NCI-H2171 (cell line): ENCODE data around the gene C1QTNF9.
"Not testable (repeated sequence)": the region's sequence is repeated elsewhere in the genome, so short reads cannot be mapped to it uniquely, and the experiment has no call there.

Experiments used
- DNase-seq: peaks from one replicate; lab custom pipeline; 2025; lab: John Stamatoyannopoulos, UW

C1QTNF9 gene

DNA sequence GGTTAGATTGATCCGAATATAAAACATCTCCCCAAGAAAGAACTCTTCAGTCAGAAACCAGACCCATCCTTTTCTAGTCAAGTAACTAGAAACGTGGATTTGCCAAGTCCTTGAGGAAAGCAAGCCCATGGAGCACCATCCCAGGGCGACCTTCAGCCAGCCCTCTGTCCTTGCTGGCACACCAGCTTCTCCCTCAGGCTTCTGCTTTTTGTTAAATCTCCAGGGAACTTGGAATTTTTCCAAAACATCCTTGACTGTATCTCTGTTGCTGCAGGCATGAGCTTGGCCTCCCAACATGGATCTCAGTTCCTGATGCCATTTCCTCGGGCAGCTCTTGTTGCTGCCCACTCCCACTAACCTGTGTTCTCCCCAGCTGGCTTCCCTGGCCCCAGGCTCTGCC is 27.1 kb upstream of the C1QTNF9 start:
- no peak for DNase-seq

DNA sequence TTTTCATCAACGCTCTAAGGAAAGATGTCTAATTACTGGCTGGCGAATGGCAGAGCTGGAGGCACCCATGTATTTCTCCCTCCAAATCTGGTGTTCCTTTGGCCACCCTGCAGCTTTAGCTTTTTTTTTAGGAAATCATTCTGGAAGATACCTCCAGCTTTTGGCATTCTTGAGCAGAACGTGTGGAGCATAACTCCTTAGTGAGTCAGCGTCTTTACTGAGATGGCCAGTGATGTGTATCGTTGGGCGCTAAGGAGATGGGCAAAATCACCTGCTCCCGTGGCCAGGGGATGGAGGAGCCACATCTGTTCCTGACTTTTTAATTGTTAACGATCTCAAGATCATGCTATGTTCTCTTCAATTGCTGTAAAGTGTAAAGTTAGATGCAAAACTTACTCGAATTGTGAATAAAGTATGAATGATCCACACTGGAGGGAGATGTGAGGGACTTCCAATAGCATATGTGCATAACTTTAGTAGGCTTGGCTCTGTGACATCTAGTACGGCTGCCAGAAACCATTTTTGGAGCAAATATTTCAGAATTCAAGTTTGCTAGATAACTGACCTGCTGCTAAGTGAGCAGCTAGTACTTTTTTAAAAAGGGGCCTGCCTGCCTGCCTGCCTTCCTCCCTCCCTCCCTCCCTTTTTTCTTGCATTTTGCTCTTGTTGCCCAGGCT is 24.4 kb upstream of the C1QTNF9 start:
- DNase-seq, result no peak

DNA sequence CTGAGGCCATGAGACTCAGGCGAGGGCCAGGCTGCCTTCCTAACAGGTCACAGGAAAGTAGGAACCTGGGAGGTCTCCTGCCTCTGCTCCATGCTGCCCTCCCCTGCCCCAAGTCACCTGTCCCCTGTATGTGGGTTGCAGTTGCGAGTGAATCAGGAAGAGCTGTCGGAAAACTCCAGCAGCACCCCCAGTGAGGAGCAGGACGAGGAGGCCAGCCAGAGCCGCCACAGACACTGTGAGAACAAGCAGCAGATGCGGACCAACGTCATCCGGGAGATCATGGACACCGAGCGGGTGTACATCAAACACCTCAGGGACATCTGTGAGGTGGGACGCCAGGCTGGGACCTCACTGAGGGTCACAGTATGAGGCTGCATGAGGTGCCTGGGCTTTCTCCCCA is 22.8 kb upstream of the C1QTNF9 start:
- no peak for DNase-seq

DNA sequence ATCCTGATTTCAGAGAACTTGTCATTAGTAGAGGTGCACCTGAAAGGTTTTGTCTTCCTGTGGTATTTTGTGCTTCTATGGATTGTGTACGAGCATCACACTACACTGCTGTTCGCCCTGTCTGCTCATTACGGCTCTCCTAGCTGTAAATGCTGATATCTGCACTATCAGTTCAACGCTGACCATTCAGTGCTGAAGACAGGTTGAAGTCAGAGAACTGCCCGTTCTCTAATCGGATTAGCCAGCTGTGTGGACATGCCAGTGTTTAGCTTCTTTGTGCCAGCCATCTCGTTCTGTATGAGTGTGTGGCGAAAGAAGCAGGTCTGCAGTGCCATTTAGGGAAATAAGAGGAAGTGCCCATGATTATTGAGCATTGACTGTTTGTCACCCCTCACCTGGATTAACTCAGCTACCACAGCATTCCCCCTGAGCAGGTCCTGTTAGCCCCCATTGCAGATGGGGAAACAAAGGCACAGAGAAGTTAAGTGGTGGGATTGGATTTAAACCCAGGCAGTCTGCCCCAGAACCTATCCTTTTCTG is 21.6 kb upstream of the C1QTNF9 start:
- no peak for DNase-seq

DNA sequence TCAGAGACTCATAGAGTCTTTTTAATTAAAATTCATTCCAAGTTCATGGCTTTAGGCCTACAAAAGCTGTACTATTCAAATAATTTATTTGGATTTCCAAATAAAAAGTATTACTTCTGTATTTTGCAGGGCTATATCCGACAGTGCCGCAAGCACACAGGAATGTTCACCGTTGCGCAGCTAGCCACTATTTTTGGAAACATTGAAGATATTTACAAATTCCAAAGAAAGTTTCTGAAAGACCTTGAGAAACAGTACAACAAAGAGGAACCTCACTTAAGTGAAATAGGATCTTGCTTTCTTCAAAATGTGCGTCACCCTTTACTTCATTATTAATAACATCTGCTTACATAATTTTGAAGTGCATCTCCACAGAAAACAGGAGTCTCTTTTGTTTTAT is 20.5 kb upstream of the C1QTNF9 start:
- DNase-seq, result no peak

DNA sequence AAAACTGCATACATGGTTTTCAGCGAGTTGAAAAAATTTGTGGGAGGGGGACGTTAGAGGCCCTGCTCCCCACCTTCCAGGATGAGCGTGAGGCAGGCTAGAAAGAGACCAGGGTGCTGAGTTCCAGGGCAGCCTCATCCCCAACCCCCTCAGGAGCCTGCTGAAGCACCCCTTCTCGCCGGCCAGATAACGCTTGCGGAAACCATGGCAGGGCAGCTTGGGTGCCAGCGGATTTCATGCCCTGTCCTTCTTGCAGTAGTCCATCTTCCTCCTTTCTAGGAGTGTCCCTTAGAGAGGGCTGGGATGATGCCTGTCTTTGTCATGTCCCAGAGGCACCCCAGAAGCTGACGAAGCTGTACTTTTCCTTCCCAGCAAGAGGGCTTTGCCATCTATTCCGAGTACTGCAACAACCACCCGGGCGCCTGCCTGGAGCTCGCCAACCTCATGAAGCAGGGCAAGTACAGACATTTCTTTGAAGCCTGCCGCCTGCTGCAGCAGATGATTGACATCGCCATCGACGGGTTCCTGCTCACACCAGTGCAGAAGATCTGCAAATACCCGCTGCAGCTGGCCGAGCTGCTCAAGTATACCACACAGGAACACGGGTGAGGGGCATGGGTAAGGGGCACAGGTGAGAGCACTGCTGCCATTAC is 19.0 kb upstream of the C1QTNF9 start:
- no peak for DNase-seq

DNA sequence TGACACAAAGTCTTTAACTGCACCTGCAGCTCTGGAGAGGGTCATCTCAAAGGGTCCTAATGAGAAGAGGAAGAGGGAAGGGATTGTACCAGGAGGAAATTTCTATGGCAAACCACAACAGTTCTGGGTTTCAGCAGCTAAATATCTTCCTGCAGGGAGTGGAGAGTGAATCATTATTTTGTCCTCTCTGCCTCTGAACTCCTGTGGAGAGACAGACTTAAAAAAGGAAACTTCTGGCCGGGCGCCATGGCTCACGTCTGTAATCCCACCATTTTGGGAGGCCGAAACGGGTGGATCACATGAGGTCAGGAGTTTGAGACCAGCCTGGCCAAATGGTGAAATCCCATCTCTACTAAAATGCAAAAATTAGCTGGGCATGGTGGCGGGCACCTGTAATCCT is 16.9 kb upstream of the C1QTNF9 start:
- no peak for DNase-seq

DNA sequence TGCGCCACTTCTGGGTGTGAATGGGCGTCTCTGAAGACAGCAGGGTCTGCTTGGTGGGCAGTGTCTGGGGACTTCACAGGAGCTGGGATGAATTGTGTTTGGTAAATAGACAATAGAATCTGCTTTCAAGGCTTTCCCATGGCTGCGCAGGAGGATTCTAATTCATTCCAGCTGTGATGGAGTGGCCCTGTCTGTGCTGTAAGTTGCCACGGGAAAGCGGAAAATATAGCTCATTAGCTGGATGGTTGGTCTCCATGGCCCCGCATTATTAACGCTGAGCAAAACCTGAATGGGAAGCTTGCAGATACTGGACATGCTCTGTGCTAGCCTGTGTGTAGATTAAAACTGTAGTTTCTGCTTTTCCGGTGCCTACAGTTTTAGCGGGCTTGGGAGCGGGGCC is 15.6 kb upstream of the C1QTNF9 start:
- DNase-seq, result no peak

DNA sequence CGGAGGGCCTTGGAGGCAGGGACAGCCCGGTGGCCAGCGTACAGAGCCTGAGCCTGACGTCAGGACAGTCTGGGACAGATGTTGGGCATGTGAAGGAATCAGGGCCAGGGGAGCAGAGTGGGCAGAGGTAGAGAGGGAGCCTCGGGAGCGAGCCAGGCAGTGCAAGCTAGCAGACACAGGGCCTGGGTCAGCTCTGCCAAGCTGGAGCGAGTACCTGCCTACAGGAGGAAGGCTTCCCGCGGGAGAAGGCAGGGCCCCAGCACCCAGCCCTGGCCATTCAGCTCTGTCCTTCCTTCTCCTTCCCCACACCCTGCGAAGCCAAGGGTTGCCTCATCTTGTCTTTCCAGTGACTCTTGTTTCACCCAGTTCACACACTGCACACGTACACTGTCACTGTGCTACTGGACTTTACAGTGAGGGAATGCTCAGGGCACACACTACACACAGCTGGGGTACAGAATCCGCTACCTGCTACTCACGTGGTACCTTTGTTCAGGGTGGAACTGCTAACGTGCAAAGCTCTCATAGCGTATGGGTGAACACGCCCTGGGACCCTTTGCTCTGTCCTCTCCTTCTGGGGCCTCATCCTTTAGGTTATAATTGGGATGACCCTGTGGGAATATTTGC is 9.8 kb upstream of the C1QTNF9 start:
- DNase-seq, result no peak

DNA sequence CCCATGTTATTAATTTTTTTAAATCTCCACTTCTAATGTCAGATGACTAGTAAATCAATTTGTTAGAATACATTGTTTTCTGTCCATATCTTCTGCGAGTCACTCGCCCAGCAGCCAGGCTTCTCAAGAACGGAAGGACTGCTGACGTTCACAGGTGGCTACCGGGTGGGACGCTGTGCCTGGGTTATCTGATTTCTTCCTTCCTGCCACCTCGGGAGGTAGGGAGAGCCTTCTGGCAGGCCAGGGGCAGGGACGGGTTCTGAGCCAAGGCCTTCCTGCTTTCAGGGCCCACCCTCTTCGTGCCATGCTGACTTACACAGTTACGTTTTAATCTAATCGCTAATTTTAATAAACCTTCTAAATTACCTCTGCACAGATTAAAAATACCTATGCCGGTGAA is 7.9 kb upstream of the C1QTNF9 start:
- no peak for DNase-seq

DNA sequence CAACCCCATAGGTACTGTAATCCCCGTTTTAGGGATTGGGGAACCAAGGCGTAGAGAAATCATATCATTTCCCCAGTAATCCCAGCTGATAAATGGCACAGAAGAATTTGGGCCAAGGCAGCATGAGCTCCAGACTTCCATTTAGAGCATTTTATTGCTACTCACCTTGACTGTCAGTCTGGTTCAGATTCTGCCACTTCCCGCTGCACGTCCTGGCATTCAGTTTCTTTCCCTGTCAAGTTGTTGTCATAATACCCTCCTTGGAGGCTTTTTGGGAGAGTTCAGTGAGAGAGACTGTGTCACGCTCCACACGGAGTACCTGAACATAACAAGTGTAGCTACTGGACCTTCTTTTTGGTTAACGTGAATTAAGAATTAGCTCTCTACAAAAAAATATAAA is 7.5 kb upstream of the C1QTNF9 start:
- no peak for DNase-seq

DNA sequence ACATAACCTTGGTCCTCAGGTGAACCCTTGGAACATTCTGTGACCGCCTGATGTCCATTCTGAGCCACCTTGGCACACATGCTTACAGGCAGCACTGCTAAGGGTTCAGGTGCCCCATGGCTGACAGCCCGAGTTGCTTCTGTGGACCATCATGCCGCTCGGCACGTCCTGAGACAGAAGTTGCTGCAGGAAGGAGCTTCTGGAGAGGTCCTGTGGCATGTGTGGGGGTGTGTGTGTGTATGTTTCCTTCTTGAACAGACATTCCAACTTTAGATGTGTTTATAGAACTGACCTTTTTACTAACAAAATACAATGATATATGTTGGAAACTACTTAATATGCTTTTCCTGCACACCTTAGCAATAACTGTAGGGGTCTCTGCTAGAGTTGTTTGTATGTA is 4.8 kb upstream of the C1QTNF9 start:
- no peak for DNase-seq

DNA sequence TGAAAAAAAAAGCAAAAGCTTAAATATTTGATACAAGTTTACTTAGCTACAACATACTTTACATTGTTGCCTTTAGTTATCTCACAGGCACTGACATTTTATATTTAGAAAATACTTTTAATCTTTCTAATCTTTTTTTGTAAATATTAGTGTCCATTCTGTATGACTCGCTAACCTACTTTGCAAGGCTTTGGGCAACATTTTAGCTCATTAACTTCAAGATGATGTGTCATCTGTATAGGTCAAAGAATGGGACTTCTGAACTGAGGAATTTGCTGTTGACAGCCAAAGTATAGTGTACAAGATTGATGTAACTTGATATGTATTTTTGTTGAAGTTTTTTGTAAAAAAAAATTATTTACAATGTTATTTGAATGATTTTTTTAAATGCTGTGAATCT is 2.7 kb upstream of the C1QTNF9 start:
- no peak for DNase-seq

DNA sequence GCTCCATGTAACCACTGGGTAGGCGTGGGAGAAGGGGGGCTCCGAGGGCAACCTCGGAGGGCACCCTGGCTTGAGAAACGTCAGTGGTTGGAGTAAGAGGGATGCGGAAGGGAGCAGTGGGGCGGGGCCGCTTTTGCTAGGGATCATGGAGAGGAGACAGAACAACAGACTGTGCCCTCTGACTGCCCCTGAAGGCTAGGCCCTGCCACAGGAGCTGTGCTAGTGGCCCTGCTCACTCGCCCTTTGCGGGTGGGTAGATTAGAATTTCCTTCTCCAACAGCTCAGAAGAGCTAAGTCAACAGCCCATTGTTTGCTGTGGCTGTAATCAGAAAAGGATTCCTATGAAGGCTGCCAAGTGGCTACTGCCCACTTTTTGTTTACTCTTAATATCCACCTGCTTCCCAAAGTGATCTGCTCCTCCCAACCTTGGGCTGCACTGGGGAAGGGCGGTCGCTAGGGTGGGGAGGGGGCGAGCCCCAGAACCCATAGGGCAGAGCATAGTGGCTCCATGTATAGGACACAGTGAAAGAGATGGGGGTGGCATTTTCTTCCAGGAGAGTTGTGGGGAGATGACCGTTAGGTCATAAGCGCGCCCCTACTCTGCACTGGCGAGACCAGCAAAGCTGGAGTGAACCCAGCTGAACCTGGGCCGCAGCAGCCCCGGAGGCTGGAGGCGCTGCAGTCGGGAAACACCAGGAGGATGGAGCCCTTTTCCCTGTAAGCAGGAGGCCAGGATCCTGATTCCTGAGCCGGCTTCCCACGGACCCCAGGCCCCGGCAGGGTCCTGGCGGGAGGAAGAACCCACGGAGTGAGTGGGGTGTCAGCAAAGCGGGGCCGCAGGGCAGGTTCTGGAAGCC is 1.9 kb upstream of the C1QTNF9 start:
- no peak for DNase-seq

DNA sequence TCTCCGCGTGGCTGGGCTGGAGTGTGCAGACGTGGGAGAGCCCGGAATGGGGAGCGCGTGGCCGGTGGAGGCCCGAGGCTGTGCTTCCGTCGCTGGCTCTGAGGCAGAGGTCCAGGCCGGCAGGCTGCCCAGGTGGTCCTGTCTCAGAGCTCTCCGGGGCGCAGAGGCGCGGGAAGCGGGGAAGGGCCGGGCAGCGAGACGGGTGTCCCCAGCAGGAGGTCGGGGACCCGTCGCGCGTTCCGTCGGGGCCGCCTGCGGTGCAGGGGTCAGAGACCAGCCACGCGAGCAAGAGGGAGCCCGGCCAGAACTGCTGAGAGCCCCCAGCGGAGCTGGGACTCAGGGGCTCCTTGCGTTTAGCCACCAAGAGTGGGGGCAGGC is 1.3 kb upstream of the C1QTNF9 start:
- DNase-seq, result no peak

DNA sequence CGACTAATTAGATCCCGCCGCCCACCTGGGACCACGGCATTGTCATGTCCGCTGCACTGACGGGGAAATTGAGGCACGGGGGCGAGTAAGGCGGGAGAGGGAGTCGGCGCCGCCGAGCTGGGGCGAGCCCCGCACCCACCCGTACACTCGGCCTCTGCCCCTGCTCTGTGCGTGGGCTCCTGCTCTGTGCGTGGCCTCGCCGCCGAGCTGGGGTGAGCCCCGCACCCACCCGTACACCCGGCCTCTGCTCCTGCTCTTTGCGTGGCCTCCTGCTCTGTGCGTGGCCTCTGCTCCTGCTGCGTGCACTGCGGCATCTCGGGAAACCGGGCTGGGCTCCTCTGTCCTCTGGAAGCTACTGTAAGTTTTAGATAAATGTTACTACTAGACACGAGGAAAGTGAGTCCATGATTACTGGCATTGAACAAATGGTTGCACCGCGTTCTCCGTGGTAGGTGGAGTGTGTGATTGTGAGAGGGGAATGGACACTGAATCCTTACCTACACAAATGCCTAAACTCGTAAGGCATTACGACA is 826 bp upstream of the C1QTNF9 start:
- no peak for DNase-seq

DNA sequence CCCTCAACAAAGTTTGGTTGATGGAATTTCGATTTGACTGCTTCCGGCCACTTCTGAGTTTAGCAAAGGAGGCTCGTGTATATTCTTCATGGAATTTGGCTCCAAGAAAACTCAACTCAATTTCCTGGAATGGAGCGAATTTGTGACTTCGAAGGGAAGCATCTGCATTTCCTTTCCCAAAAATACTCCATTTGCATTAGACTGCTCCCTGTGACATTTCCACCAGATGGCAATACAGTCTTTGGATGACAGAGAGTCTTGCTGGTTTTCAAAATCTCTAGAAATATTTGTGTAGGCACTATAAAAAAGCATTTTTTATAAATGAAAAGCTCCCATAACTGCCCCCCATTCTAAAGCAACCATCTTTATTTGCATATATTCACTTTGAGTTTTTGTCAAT is 4.1 kb downstream of the C1QTNF9 start:
- no peak for DNase-seq

DNA sequence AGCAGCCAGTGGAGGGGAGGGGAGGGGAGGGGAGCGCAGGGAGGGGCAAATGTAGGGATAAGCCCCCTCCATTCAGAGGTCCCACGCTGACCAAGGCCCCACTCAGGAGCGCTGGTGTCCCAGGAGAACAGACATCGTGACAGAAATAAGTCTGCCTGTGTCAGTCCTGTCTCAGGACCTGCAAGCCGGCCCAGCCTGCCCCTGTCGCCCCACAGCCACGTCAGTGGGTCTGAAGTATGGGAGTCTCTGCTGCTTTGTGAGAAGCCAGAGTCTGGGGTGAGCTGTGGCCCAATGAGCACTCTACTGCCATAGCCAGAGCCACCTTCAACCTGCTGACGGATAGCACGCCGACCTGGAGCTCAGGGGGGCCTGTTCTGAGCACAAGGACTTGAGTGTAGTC is 8.5 kb downstream of the C1QTNF9 start:
- DNase-seq, result not testable (repeated sequence)

DNA sequence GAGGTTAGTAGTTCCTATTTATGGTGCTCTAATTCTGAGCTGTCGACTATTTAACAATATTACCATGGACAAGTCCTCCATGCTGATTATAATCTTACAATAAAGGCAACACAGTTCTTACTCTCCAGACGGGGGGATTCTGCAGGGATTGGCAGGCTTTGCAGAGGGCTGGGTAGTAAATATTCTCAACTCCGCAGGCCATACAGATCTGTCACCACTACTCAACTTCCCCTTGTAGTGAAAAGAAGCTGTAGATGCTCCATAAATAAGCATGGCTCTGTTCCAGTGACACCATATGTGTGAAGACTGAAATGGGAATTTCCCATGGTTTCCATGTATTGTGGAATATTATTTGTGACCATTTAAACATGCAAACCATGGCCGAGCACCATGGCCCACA is 9.5 kb downstream of the C1QTNF9 start:
- DNase-seq, result not testable (repeated sequence)

DNA sequence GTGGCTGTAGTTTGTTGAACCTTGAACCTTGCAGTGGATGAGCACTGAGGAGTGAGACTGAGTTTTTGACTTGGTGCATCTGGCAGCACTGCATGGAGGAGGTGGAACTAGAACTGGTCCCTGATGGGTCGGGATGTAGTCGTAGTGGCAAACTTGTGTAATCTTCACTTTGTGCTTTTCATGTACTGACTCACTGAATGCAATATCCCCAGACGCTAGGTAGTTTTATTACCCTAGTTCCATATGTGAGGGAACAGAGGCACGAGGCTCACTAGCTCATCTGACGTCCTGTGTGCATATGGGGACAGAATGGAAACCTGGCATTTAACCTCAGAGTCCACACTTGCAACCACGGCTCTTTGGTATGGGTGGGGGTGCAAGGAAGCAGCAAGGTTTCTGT is 10.3 kb downstream of the C1QTNF9 start:
- DNase-seq, result not testable (repeated sequence)

DNA sequence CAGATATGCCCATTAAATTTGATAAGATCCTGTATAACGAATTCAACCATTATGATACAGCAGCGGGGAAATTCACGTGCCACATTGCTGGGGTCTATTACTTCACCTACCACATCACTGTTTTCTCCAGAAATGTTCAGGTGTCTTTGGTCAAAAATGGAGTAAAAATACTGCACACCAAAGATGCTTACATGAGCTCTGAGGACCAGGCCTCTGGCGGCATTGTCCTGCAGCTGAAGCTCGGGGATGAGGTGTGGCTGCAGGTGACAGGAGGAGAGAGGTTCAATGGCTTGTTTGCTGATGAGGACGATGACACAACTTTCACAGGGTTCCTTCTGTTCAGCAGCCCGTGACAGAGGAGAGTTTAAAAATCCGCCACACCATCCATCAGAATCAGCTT is 12.0 kb downstream of the C1QTNF9 start:
- DNase-seq, result not testable (repeated sequence)

DNA sequence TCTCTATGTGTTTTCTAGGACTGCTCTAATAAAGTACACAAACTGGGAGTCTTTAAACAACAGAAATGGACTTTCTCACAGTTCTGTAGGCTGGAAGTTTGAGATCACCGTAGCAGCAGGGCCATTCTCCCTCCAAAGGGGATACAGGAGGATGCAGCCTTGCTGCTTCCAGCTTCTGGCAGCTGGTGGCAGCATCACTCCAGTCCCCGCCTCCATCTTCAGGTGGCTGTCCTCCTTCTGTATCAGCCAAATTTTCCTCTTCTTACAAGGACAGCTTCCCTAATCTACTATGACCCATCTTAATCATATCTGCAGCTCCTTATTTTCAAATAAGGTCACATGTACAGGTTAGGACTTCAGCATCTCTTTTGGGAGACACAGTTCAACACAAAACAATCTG is 13.1 kb downstream of the C1QTNF9 start:
- DNase-seq, result not testable (repeated sequence)
